ENCODE results near the gene AP4E1.

Gene AP4E1

GRCh38 chr15:50908209-50909009 lies at the start of gene AP4E1:
TSS of gene AP4E1 (plus strand) at chr15:50908683. CDS start at chr15:50908779, 96 bp downstream.
- TF ChIP-seq POLR2A (IDR thresholded peaks at IDR 0.05; ENCODE audit: low read length) (peak; percentile 82), GATA1 (IDR thresholded peaks at IDR 0.05; ENCODE audit: low read depth, low read length) (no peak)
- DNase-seq, result peak; percentile 96 to 98

GRCh38 chr15:50860824-50861223 lies 47.7 kb upstream of the AP4E1 start:
- DNase-seq, result no peak

GRCh38 chr15:50862553-50862952 lies 45.9 kb upstream of the AP4E1 start:
- no peak for DNase-seq
- no peak for TF ChIP-seq POLR2A (IDR thresholded peaks at IDR 0.05; ENCODE audit: low read length)
- TF ChIP-seq GATA1 (IDR thresholded peaks at IDR 0.05; ENCODE audit: low read depth, low read length), result no peak

More at GRCh38 chr15:50860824-50861223, 47.7 kb upstream of the AP4E1 start:
- TF ChIP-seq POLR2A (IDR thresholded peaks at IDR 0.05; ENCODE audit: low read length) (no peak), GATA1 (IDR thresholded peaks at IDR 0.05; ENCODE audit: low read depth, low read length) (no peak)

GRCh38 chr15:50864873-50865272 lies 43.6 kb upstream of the AP4E1 start:
- no peak for DNase-seq
- TF ChIP-seq GATA1 (IDR thresholded peaks at IDR 0.05; ENCODE audit: low read depth, low read length) (no peak), POLR2A (IDR thresholded peaks at IDR 0.05; ENCODE audit: low read length) (no peak)

GRCh38 chr15:50865515-50866353 lies 42.7 kb upstream of the AP4E1 start:
- no peak for TF ChIP-seq GATA1 (IDR thresholded peaks at IDR 0.05; ENCODE audit: low read depth, low read length)
- TF ChIP-seq POLR2A (IDR thresholded peaks at IDR 0.05; ENCODE audit: low read length), result no peak

GRCh38 chr15:50871832-50872231 lies 36.7 kb upstream of the AP4E1 start:
- TF ChIP-seq GATA1 (IDR thresholded peaks at IDR 0.05; ENCODE audit: low read depth, low read length), result no peak
- no peak for TF ChIP-seq POLR2A (IDR thresholded peaks at IDR 0.05; ENCODE audit: low read length)

More at GRCh38 chr15:50865515-50866353, 42.7 kb upstream of the AP4E1 start:
- DNase-seq, result no peak

GRCh38 chr15:50872832-50873426 lies 35.6 kb upstream of the AP4E1 start:
- TF ChIP-seq GATA1 (IDR thresholded peaks at IDR 0.05; ENCODE audit: low read depth, low read length) (no peak), POLR2A (IDR thresholded peaks at IDR 0.05; ENCODE audit: low read length) (no peak)
- DNase-seq, result no peak

More at GRCh38 chr15:50871832-50872231, 36.7 kb upstream of the AP4E1 start:
- DNase-seq, result peak in 1 of 2 experiments; percentile 12

- TF ChIP-seq GATA1 (IDR thresholded peaks at IDR 0.05; ENCODE audit: low read depth, low read length) (no peak), POLR2A (IDR thresholded peaks at IDR 0.05; ENCODE audit: low read length) (no peak)
- DNase-seq, result peak; percentile 8 to 24
Measured at GRCh38 chr15:50873935-50874361, 34.5 kb upstream of the AP4E1 start.

GRCh38 chr15:50875238-50875637 lies 33.2 kb upstream of the AP4E1 start:
- peak in 1 of 2 experiments; percentile 10 for DNase-seq

- DNase-seq, result no peak
- no peak for TF ChIP-seq POLR2A (IDR thresholded peaks at IDR 0.05; ENCODE audit: low read length)
- TF ChIP-seq GATA1 (IDR thresholded peaks at IDR 0.05; ENCODE audit: low read depth, low read length), result no peak
Measured at GRCh38 chr15:50876260-50876988, 32.1 kb upstream of the AP4E1 start.

- peak; percentile 86 to 94 for DNase-seq
- TF ChIP-seq POLR2A (IDR thresholded peaks at IDR 0.05; ENCODE audit: low read length), result no peak
- no peak for TF ChIP-seq GATA1 (IDR thresholded peaks at IDR 0.05; ENCODE audit: low read depth, low read length)
Measured at GRCh38 chr15:50876989-50877360, 31.5 kb upstream of the AP4E1 start.

GRCh38 chr15:50879016-50879617 lies 29.4 kb upstream of the AP4E1 start:
- DNase-seq, result peak in 1 of 2 experiments; percentile 31
- TF ChIP-seq GATA1 (IDR thresholded peaks at IDR 0.05; ENCODE audit: low read depth, low read length) (no peak), POLR2A (IDR thresholded peaks at IDR 0.05; ENCODE audit: low read length) (no peak)

GRCh38 chr15:50880206-50880605 lies 28.3 kb upstream of the AP4E1 start:
- DNase-seq, result no peak
- no peak for TF ChIP-seq POLR2A (IDR thresholded peaks at IDR 0.05; ENCODE audit: low read length)
- no peak for TF ChIP-seq GATA1 (IDR thresholded peaks at IDR 0.05; ENCODE audit: low read depth, low read length)
